AG04449 (cell line): Measurements from ENCODE around the gene CCDC146.

ENCODE experiments used
- CTCF ChIA-PET: fragments of 350-600 bp; formaldehyde crosslinking; extraction: SDS; loops from one replicate; lab custom pipeline; 2021; ENCODE audit warnings: antibody characterized with exemption; lab: Yijun Ruan, JAX
- POLR2A ChIA-PET: fragments of 400-600, 350-600 bp; formaldehyde crosslinking; extraction: SDS; loops from one replicate; lab custom pipeline; 2020; ENCODE audit warnings: antibody characterized with exemption, inconsistent platforms; lab: Yijun Ruan, JAX
- DNase-seq: peaks from one replicate; pipeline ENCODE4 v3.0.0-alpha.2; 2010; ENCODE audit warnings: low read depth, low spot score
- H3K4me3 ChIP-seq: 2 replicates; pipeline ENCODE4 v1.5.1; 2011; ENCODE audit warnings: low read depth, mild to moderate bottlenecking, control low read depth, low read length
- TF ChIP-seq, protein P1 (sequence below): IDR thresholded peaks from one replicate; pipeline ENCODE4 v1.5.1; 2011; ENCODE audit warnings: mild to moderate bottlenecking, moderate library complexity, low read length, control low read depth, inconsistent platforms; ENCODE audit not compliant: insufficient read depth; ENCODE audit errors: missing control alignments

Gene CCDC146

DNA sequence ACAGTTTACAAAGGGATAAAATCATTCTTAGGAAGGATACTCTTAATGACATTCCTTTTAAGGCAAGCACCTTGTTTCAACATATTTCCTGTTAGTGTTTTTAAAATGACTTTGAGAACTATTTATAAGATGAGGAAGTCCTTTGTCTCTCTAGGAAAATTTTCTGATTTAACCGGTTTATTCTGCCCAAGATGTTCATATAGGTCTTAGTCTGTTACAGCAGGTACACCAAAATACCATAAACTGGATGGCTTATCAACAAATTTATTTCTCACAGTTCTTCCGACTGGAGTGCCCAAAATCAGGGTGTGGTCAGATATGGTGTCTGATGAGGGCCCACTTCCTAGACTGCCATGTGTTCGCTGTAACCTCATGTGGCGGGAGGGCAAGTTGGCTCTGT, 215.8 kb downstream of the CCDC146 start:
- TF ChIP-seq, protein P1, sequence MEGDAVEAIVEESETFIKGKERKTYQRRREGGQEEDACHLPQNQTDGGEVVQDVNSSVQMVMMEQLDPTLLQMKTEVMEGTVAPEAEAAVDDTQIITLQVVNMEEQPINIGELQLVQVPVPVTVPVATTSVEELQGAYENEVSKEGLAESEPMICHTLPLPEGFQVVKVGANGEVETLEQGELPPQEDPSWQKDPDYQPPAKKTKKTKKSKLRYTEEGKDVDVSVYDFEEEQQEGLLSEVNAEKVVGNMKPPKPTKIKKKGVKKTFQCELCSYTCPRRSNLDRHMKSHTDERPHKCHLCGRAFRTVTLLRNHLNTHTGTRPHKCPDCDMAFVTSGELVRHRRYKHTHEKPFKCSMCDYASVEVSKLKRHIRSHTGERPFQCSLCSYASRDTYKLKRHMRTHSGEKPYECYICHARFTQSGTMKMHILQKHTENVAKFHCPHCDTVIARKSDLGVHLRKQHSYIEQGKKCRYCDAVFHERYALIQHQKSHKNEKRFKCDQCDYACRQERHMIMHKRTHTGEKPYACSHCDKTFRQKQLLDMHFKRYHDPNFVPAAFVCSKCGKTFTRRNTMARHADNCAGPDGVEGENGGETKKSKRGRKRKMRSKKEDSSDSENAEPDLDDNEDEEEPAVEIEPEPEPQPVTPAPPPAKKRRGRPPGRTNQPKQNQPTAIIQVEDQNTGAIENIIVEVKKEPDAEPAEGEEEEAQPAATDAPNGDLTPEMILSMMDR, result no peak
- CTCF ChIA-PET, result no interaction called here
- DNase-seq, result no peak
- no peak overlapping the region for H3K4me3 ChIP-seq
- POLR2A ChIA-PET, result no interaction called here

DNA sequence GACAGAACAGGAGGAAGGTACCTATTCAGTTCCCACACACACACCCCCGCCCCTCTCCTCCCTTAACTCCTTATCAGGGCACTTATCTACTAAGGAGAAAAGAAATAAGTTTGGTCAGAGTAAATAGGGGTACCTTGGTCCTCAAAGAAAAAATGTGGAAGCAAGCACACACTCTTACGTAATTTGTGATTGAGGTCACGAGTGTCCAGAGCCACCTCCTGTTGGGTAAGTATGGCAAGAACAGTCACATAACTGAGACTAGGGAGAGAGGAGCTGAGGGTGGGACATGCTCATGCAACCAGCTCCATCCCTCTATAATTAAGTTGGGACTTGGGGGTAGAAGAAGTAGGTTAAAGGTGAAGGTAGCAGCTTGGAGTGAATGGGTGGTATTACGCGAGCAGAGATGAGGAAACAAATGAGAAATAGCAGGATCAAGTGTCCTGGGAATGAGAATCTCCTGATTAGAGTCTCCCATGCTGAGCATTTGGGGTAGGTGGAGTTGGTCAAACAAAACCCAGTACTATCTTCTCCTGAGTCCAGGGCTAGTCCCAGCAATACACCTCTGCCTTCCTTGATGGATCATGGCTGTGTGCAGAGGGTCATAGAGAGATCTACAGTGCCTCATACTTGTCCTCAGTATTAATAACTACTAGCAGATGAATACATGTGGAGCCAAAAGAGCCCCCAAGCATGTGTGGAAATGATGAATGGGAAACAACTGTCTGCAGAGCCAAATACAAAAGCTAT, 216.6 kb downstream of the CCDC146 start:
- POLR2A ChIA-PET, result no interaction called here
- CTCF ChIA-PET, result interaction anchor here (1.4 kb wide), 1 partner anchor 10 kb away, joined by 3 read pairs; no protein-coding TSS in a partner anchor
- H3K4me3 ChIP-seq, result no peak overlapping the region
- DNase-seq, result no peak
- TF ChIP-seq, protein P1, result no peak

DNA sequence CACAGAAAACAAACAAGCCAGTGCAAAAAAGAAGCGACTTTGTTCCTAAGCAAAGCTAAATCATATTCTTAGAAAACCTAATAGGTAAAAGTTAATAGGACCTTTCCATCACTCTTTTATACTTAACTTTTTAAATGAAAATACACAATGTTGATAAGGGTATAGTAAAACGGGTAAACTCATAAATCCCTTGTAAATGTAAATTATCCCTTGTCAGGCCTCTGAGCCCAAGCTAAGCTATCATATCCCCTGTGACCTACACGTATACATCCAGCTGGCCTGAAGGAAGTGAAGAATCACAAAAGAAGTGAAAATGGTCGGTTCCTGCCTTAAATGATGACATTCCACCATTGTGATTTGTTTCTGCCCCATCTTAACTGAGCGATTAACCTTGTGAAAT, 217.3 kb downstream of the CCDC146 start:
- no peak overlapping the region for H3K4me3 ChIP-seq
- CTCF ChIA-PET, result interaction anchor here (1.4 kb wide), 1 partner anchor 11 kb away, joined by 3 read pairs; no protein-coding TSS in a partner anchor
- no peak for DNase-seq
- POLR2A ChIA-PET, result no interaction called here
- TF ChIP-seq, protein P1, result no peak
